DND-41 (cell line): Measurements from ENCODE around the gene NR6A1.

ENCODE experiments used
- CTCF ChIP-seq: IDR thresholded peaks from 2 replicates; pipeline ENCODE4 v1.5.1; 2012; ENCODE audit warnings: borderline replicate concordance, low read length, moderate library complexity, mild to moderate bottlenecking; ENCODE audit not compliant: poor library complexity, severe bottlenecking; ENCODE audit errors: extremely low read depth
- EZH2 ChIP-seq: IDR thresholded peaks from 3 replicates; pipeline ENCODE4 v1.6.1; 2012; ENCODE audit warnings: borderline replicate concordance, low read depth, mild to moderate bottlenecking, moderate library complexity, low read length, inconsistent platforms; ENCODE audit not compliant: severe bottlenecking

GRCh38 chr9:124558777-124559470 lies 212.2 kb downstream of the NR6A1 start:
- TF ChIP-seq CTCF: no peak
- no peak for TF ChIP-seq EZH2
